ENCODE data around the gene KRTAP10-1. TPM values are rescaled to one million over a fixed set of nuclear protein-coding genes. Genes with fewer than 3 reads are reported as not detected.
"Not testable (repeated sequence)": the region's sequence is repeated elsewhere in the genome, so short reads cannot be mapped to it uniquely, and the experiment has no call there.

Gene KRTAP10-1
- total RNA-seq, 1 experiment from 2014 or later: 0.47 TPM

DNA sequence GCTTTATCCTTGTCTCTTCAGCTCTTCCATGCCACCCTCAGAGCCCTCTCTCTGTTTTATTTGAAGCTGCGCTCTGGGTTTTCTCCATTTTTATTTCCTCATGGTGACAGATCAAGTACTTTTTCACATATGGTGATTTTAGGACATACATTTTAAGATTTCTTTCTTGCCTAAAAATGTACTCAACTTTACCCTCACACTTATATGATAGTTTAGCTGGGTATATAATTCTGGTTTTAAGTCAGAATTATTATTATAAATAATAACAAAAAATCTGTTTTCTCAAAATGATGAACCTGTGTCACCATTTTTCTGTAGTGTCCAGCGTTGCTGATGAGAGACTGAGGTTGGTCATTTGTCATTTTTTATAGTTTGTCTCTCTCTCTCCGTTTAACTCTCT lies 41.2 kb upstream of the KRTAP10-1 start:
- Histone ChIP-seq H3K4me3 (ENCODE audit: low read depth, low read length, poor library complexity, severe bottlenecking) (no peak overlapping the region), H3K27me3 (replicated peaks; ENCODE audit: insufficient read depth, low read depth, low read length, poor library complexity) (no peaks in the 10 kb centered on the region), H3K27ac (ENCODE audit: low read depth, low read length, poor library complexity, severe bottlenecking) (no peak overlapping the region), H3K9me3 (ENCODE audit: low read depth, low read length, poor library complexity, severe bottlenecking) (peaks cover 13% of the 10 kb centered on the region), H3K36me3 (ENCODE audit: insufficient read depth, low read length, poor library complexity, severe bottlenecking) (no peaks in the 10 kb centered on the region), H3K4me1 (ENCODE audit: insufficient read depth, low read length, poor library complexity, severe bottlenecking) (no peaks in the 10 kb centered on the region)
- DNase-seq (ENCODE audit: low spot score): no peak
- intact Hi-C loops (cut with micrococcal nuclease; ENCODE audit: unreplicated experiment): no loop called here
- CTCF ChIA-PET: no interaction called here
- TF ChIP-seq, protein P1, sequence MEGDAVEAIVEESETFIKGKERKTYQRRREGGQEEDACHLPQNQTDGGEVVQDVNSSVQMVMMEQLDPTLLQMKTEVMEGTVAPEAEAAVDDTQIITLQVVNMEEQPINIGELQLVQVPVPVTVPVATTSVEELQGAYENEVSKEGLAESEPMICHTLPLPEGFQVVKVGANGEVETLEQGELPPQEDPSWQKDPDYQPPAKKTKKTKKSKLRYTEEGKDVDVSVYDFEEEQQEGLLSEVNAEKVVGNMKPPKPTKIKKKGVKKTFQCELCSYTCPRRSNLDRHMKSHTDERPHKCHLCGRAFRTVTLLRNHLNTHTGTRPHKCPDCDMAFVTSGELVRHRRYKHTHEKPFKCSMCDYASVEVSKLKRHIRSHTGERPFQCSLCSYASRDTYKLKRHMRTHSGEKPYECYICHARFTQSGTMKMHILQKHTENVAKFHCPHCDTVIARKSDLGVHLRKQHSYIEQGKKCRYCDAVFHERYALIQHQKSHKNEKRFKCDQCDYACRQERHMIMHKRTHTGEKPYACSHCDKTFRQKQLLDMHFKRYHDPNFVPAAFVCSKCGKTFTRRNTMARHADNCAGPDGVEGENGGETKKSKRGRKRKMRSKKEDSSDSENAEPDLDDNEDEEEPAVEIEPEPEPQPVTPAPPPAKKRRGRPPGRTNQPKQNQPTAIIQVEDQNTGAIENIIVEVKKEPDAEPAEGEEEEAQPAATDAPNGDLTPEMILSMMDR (conservative IDR thresholded peaks at IDR 0.05; ENCODE audit: low read depth, low read length): no peak
- TF ChIP-seq EZH2 (IDR thresholded peaks at IDR 0.05; ENCODE audit: borderline replicate concordance, low read depth, low read length, poor library complexity, severe bottlenecking): no peak
- POLR2A ChIA-PET (ENCODE audit: low non-redundant PET): no interaction called here
- BruUV-seq (replicated peaks): no TSS peak

DNA sequence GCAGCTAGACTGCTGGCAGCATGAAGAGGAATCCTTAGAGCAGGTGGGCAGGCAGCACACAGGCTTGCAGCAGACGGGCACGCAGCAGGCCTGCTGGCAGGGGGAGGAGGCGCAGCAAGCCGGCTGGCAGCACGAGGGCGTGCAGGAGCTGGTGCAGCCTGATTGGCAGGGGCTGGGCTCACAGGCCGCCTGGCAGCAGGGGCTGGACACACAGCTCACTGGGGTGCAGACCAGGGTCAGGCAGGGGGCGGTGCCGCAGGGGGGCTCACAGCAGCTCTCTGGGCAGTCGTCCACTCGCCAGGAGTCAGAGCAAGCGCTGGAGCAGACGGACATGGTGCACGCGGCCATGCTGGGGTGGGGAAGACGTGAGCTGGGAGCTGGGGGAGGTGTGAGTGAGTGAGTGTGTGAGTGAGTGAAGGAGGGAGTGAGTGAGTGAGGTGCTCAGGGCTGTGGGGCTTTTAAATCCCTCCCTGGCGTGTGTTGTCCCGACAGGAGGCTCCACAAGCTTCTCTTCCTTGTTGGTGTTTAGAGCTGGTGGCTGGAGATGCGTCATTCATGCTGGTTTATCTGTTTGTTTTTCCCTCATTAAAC lies 40.3 kb upstream of the KRTAP10-1 start, which contains the start of gene KRTAP10-5:
TSS of gene KRTAP10-5 (minus strand) at position 374 of the 591 bp plus-strand sequence. CDS start at position 348, 26 bp downstream.
- H3K4me3 ChIP-seq (ENCODE audit: low read depth, low read length, poor library complexity, severe bottlenecking); BruUV-seq (replicated peaks); CTCF ChIA-PET: not testable (repeated sequence)

GRCh38 chr21:44579833-44580144 lies 39.8 kb upstream of the KRTAP10-1 start:
- DNase-seq (ENCODE audit: low spot score): no peak
- H3K4me1 ChIP-seq (ENCODE audit: insufficient read depth, low read length, poor library complexity, severe bottlenecking): no peaks in the 10 kb centered on the region
- no peaks in the 10 kb centered on the region for H3K27me3 ChIP-seq (replicated peaks; ENCODE audit: insufficient read depth, low read depth, low read length, poor library complexity)
- no peak for TF ChIP-seq EZH2 (IDR thresholded peaks at IDR 0.05; ENCODE audit: borderline replicate concordance, low read depth, low read length, poor library complexity, severe bottlenecking)
- TF ChIP-seq, protein P1 (conservative IDR thresholded peaks at IDR 0.05; ENCODE audit: low read depth, low read length): no peak
- no peaks in the 10 kb centered on the region for H3K36me3 ChIP-seq (ENCODE audit: insufficient read depth, low read length, poor library complexity, severe bottlenecking)
- intact Hi-C loops (cut with micrococcal nuclease; ENCODE audit: unreplicated experiment): no loop called here
- ChIA-PET POLR2A (ENCODE audit: low non-redundant PET) (no interaction called here), CTCF (no interaction called here)
- no peak overlapping the region for H3K27ac ChIP-seq (ENCODE audit: low read depth, low read length, poor library complexity, severe bottlenecking)
- no peak overlapping the region for H3K4me3 ChIP-seq (ENCODE audit: low read depth, low read length, poor library complexity, severe bottlenecking)
- H3K9me3 ChIP-seq (ENCODE audit: low read depth, low read length, poor library complexity, severe bottlenecking): peaks cover 13% of the 10 kb centered on the region
- BruUV-seq (replicated peaks): no TSS peak

More for the DNA sequence above, 40.3 kb upstream of the KRTAP10-1 start, which contains the start of gene KRTAP10-5:
- intact Hi-C loops (cut with micrococcal nuclease; ENCODE audit: unreplicated experiment); POLR2A ChIA-PET (ENCODE audit: low non-redundant PET); DNase-seq (ENCODE audit: low spot score); H3K27ac ChIP-seq (ENCODE audit: low read depth, low read length, poor library complexity, severe bottlenecking); H3K27me3 ChIP-seq (replicated peaks; ENCODE audit: insufficient read depth, low read depth, low read length, poor library complexity); H3K4me1 ChIP-seq (ENCODE audit: insufficient read depth, low read length, poor library complexity, severe bottlenecking); H3K36me3 ChIP-seq (ENCODE audit: insufficient read depth, low read length, poor library complexity, severe bottlenecking): not testable (repeated sequence)
- peaks cover 13% of the 10 kb centered on the region for H3K9me3 ChIP-seq (ENCODE audit: low read depth, low read length, poor library complexity, severe bottlenecking)

All from A673 (cell line).